ENCODE results near the gene MAGI2. TPM values are rescaled to one million over a fixed set of nuclear protein-coding genes. Genes with fewer than 3 reads are reported as not detected.

MAGI2 gene
- total RNA-seq, 1 experiment from 2014 or later = 0.84 TPM

DNA sequence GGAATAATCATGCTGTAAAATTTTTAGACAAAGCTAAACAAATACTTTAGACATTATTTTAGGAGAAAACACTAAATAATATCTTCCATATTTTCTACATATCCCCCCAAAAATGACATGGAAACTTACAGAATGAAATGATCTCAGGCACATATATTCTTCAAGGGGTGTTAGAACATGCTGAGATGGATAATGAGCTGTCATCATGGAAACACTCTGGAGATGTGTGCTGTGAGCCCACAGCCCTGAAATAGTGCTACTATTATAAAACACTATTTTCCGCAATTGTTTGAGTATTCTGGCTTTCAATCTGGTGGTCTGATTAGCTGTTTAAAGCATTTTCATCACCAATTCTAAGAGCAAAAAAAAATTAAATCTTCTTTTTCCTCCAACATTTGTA lies 1269.2 kb downstream of the MAGI2 start:
- DNase-seq (ENCODE audit: low read depth) = no peak
- in situ Hi-C loops (cut with HindIII; ENCODE audit: low pct_unique_long_range_greater_than_20kb, low sequenced_read_pairs) = no loop called here

DNA sequence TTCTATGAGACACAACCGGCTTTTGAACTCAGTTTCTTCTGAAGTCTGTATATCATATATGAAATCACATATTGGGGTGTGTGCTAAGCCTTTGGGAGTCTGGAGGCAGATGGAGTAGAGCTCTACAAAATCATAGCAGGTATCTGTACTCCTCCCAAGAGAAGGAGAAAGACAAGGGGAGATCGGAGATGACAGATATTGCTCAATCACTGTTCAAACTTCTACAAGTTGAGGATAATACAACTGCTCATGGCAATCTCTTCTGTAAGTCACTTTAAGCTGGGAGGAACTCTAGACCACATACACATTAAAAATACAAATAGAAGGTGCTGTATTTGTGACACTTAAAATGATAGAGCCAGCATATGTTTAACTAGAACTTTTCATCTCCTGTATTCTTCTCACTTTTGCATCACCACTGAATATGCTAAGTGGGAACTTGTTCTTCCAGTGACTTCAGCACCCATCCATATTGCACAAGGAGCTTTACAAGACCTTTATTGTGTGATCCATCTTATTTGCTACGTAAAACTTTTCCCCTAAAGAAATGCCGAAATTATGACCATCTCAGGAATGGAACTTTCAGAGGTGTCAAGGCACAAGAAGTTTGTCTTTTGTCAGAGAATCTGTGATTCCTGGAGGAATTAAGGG lies 1273.5 kb downstream of the MAGI2 start:
- in situ Hi-C loops (cut with HindIII; ENCODE audit: low pct_unique_long_range_greater_than_20kb, low sequenced_read_pairs) = no loop called here

GRCh38 chr7:78179211-78179610 lies 1274.3 kb downstream of the MAGI2 start:
- no peak for DNase-seq (ENCODE audit: low read depth)
- in situ Hi-C loops (cut with HindIII; ENCODE audit: low pct_unique_long_range_greater_than_20kb, low sequenced_read_pairs) = no loop called here

More for the DNA sequence above, 1273.5 kb downstream of the MAGI2 start:
- DNase-seq (ENCODE audit: low read depth) = no peak

DNA sequence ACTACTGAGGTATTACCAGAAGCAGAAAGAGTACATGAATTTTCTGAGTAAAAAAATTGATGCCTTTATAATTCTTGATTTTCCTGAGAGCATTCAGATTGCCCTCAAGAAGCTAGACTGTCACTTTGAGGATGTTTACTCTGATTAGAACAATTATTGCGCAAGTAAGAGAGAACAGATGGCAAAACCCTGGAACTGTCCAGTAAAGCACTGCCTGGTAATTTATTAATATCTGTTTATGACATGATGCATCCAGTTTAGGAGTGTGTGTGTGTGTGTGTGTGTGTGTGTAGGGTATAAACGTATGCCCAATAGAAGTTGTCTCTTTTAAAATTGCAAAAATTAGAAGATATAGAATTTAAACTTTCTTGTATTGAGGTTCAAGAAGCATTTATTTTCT lies 1275.1 kb downstream of the MAGI2 start:
- in situ Hi-C loops (cut with HindIII; ENCODE audit: low pct_unique_long_range_greater_than_20kb, low sequenced_read_pairs) = no loop called here
- no peak for DNase-seq (ENCODE audit: low read depth)

GRCh38 chr7:78176171-78176570 lies 1277.3 kb downstream of the MAGI2 start:
- in situ Hi-C loops (cut with HindIII; ENCODE audit: low pct_unique_long_range_greater_than_20kb, low sequenced_read_pairs) = no loop called here
- DNase-seq (ENCODE audit: low read depth) = no peak

- no peak for DNase-seq (ENCODE audit: low read depth)
- in situ Hi-C loops (cut with HindIII; ENCODE audit: low pct_unique_long_range_greater_than_20kb, low sequenced_read_pairs) = no loop called here
Measured at GRCh38 chr7:78175330-78176100, 1278.0 kb downstream of the MAGI2 start.

- in situ Hi-C loops (cut with HindIII; ENCODE audit: low pct_unique_long_range_greater_than_20kb, low sequenced_read_pairs) = no loop called here
- no peak for DNase-seq (ENCODE audit: low read depth)
Measured at GRCh38 chr7:78173666-78174065, 1279.8 kb downstream of the MAGI2 start.

DNA sequence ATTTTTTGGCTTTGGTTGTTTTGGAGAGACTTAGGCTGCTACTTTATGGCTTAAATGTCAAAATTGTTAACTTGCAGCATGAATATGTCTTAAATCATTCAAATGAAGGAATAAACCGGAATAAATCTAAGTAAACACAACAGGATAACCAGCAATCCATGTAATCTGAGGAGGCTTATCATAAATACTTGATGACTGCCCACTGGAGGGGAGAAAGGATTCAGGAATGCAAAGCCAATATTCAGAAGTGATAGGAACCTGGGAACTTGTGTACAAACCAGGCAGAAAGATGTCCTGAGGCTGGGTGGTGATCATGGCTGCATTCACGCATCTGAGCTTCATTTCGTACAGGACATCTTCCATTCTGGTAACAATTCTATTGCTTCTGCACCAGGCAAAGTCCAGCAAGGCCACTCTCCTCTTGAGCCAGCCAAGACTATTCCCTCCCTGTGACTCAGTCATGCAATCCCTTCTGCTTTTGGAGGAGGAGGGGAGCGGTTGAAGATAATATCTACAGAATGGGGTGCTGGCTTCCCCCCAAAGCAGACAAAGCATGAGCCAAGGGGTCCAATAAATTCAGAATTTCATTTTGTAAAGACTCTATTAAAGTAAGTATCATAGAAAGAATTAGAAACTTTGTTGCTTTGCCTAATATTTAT lies 1280.4 kb downstream of the MAGI2 start:
- no peak for DNase-seq (ENCODE audit: low read depth)
- in situ Hi-C loops (cut with HindIII; ENCODE audit: low pct_unique_long_range_greater_than_20kb, low sequenced_read_pairs) = no loop called here

- in situ Hi-C loops (cut with HindIII; ENCODE audit: low pct_unique_long_range_greater_than_20kb, low sequenced_read_pairs) = no loop called here
- no peak for DNase-seq (ENCODE audit: low read depth)
Measured at GRCh38 chr7:78172267-78172757, 1281.2 kb downstream of the MAGI2 start.

- no peak for DNase-seq (ENCODE audit: low read depth)
- in situ Hi-C loops (cut with HindIII; ENCODE audit: low pct_unique_long_range_greater_than_20kb, low sequenced_read_pairs) = no loop called here
Measured at GRCh38 chr7:78171398-78171797, 1282.1 kb downstream of the MAGI2 start.

- DNase-seq (ENCODE audit: low read depth) = no peak
- in situ Hi-C loops (cut with HindIII; ENCODE audit: low pct_unique_long_range_greater_than_20kb, low sequenced_read_pairs) = no loop called here
Measured at GRCh38 chr7:78170815-78171214, 1282.7 kb downstream of the MAGI2 start.

GRCh38 chr7:78169992-78170391 lies 1283.5 kb downstream of the MAGI2 start:
- in situ Hi-C loops (cut with HindIII; ENCODE audit: low pct_unique_long_range_greater_than_20kb, low sequenced_read_pairs) = no loop called here
- DNase-seq (ENCODE audit: low read depth) = no peak

- in situ Hi-C loops (cut with HindIII; ENCODE audit: low pct_unique_long_range_greater_than_20kb, low sequenced_read_pairs) = no loop called here
Measured at GRCh38 chr7:78168865-78169264, 1284.6 kb downstream of the MAGI2 start.

DNA sequence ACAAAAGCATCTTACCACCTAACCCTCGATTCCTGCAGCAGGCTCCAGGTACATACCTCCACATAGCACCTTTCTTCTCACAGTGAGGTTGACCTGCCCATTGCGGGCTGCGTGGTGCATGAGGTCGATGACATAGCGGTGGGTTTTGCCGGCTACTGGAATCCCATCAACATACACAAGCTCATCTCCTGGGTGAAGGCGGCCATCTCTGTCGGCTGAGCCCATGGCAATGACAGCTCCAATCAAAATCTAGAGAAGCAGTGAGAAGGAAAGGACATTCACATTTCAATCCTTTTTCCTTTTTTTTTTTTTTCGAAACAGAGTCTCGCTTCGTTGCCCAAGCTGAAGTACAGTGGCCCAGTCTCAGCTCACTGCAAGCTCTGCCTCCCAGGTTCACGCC lies 1285.6 kb downstream of the MAGI2 start:
- no peak for DNase-seq (ENCODE audit: low read depth)
- in situ Hi-C loops (cut with HindIII; ENCODE audit: low pct_unique_long_range_greater_than_20kb, low sequenced_read_pairs) = no loop called here

More at GRCh38 chr7:78168865-78169264, 1284.6 kb downstream of the MAGI2 start:
- no peak for DNase-seq (ENCODE audit: low read depth)

DNA sequence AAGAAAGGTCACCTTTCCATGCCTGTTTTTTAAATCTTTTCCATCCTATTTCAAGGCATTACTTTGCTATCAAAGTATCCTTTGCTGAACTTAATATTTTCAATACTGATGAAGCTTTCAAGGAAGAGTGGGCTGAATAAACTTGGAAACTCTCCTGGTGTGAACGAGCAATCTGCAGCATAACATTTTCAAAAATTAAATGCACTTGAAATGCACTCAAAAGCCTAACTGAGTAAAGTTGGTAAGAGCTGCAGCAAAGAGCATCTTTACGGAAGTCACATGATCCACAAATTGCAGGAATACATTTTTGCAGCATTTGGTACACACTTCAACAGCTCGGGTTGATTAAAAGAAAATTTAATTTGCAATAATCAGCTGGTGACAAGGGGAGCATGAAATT lies 1287.6 kb downstream of the MAGI2 start:
- in situ Hi-C loops (cut with HindIII; ENCODE audit: low pct_unique_long_range_greater_than_20kb, low sequenced_read_pairs) = no loop called here

GRCh38 chr7:78165454-78165853 lies 1288.0 kb downstream of the MAGI2 start:
- no peak for DNase-seq (ENCODE audit: low read depth)
- in situ Hi-C loops (cut with HindIII; ENCODE audit: low pct_unique_long_range_greater_than_20kb, low sequenced_read_pairs) = no loop called here

More for the DNA sequence above, 1287.6 kb downstream of the MAGI2 start:
- no peak for DNase-seq (ENCODE audit: low read depth)

GRCh38 chr7:78164459-78164858 lies 1289.0 kb downstream of the MAGI2 start:
- in situ Hi-C loops (cut with HindIII; ENCODE audit: low pct_unique_long_range_greater_than_20kb, low sequenced_read_pairs) = no loop called here
- DNase-seq (ENCODE audit: low read depth) = no peak

DNA sequence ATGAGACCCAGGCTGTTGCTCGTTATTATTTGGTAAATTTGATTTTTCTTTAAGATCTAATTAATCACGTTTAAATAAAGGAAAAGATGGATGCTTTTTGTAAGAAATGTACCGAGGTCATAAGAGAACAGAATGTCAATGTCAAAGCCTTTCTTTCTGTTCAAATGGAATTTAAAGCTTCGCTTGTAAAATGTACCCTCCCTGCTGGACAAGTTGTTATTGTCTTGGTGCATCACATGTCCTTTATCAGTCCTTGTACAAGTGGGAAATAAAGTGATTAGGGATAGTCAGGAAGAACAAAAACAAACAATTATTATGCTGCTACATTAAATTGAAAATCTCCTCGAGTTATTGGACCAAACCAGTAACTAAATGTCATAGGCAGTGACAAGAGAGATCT lies 1291.7 kb downstream of the MAGI2 start:
- in situ Hi-C loops (cut with HindIII; ENCODE audit: low pct_unique_long_range_greater_than_20kb, low sequenced_read_pairs) = no loop called here
- DNase-seq (ENCODE audit: low read depth) = no peak

GRCh38 chr7:78159545-78159944 lies 1293.9 kb downstream of the MAGI2 start:
- DNase-seq (ENCODE audit: low read depth) = no peak
- in situ Hi-C loops (cut with HindIII; ENCODE audit: low pct_unique_long_range_greater_than_20kb, low sequenced_read_pairs) = no loop called here
